Endothelial cell of umbilical vein (primary cell): ENCODE results near the gene DGKB.

ENCODE experiments used
- CTCF ChIP-seq, 2 donors: IDR thresholded peaks; 1 replicate in 1 of 2; 2 replicates in 1 of 2; pipeline ENCODE4 v1.5.1; 2011; ENCODE audit warnings: low read length in 2 of 2, mild to moderate bottlenecking in 2 of 2, moderate library complexity in 2 of 2, control low read depth in 1 of 2, inconsistent platforms in 1 of 2, low read depth in 1 of 2; ENCODE audit not compliant: insufficient read depth in 1 of 2; ENCODE audit errors: extremely low read depth in 1 of 2
- EZH2 ChIP-seq: IDR thresholded peaks from 2 replicates; pipeline ENCODE4 v1.6.1; 2012; ENCODE audit warnings: borderline replicate concordance, low read depth, mild to moderate bottlenecking, moderate library complexity, low read length, inconsistent platforms; ENCODE audit not compliant: severe bottlenecking
- JUN ChIP-seq: IDR thresholded peaks from 2 replicates; pipeline ENCODE4 v1.6.1; 2011; ENCODE audit warnings: borderline replicate concordance, low read depth; ENCODE audit not compliant: insufficient read length, insufficient read depth
- MAX ChIP-seq: IDR thresholded peaks from 2 replicates; pipeline ENCODE4 v1.6.1; 2011; ENCODE audit not compliant: insufficient read depth, insufficient read length
- MYC ChIP-seq: IDR thresholded peaks from one replicate; pipeline ENCODE4 v1.6.1; 2011; ENCODE audit warnings: mild to moderate bottlenecking, low read depth, low read length
- POLR2A ChIP-seq: IDR thresholded peaks from 2 replicates; pipeline ENCODE4 v1.6.1; 2012; ENCODE audit warnings: low read depth, mild to moderate bottlenecking, control low read depth, low read length
- POLR2AphosphoS5 ChIP-seq: IDR thresholded peaks from 2 replicates; pipeline ENCODE4 v1.6.1; 2012; ENCODE audit warnings: low read depth, mild to moderate bottlenecking, control low read depth, low read length, moderate library complexity; ENCODE audit not compliant: insufficient read depth

GRCh38 chr7:14236834-14237233 is 665.7 kb downstream of the DGKB start:
- TF ChIP-seq CTCF (IDR thresholded peaks at IDR 0.05; ENCODE audit: extremely low read depth in 1 of 2, insufficient read depth in 1 of 2, low read depth in 1 of 2, low read length in 2 of 2) (no peak), EZH2 (no peak), POLR2A (no peak), POLR2AphosphoS5 (no peak), MYC (no peak), MAX (no peak), JUN (no peak)
